GM12878 (cell line): ENCODE results near the gene THRAP3. TPM values are rescaled to one million over a fixed set of nuclear protein-coding genes. Genes with fewer than 3 reads are reported as not detected.

Experiments used
- ATAC-seq: fragments of 200-7000 bp; cut with Tn5 transposase; 3 replicates; pipeline ENCODE4 v1.9.1; 2020; ENCODE audit warnings: mild to moderate bottlenecking, moderate library complexity
- Bru-seq: library from RNA; stranded (reverse); fragments of 400-500 nt; gene quantifications from one replicate; lab custom pipeline; 2021; lab: Mats Ljungman, UMichigan
- BruChase-seq, 2 experiments: library from RNA; stranded (reverse); fragments of 400-500 nt; gene quantifications; one replicate each; lab custom pipeline; 2021; lab: Mats Ljungman, UMichigan
- BruUV-seq: library from RNA; stranded (reverse); fragments of 400-500 nt; replicated peaks from 2 replicates; lab custom pipeline; 2021; lab: Mats Ljungman, UMichigan
- CTCF ChIA-PET: fragments of 300-600 bp; sonication (Branson Sonifier 250); formaldehyde crosslinking; extraction: SDS; loops from one replicate; lab custom pipeline; 2021; ENCODE audit warnings: inconsistent platforms; lab: Yijun Ruan, JAX
- POLR2A ChIA-PET: fragments of 350-600 bp; formaldehyde crosslinking; extraction: SDS; loops from one replicate; lab custom pipeline; 2021; ENCODE audit warnings: inconsistent platforms; lab: Charles Lee
- RAD21 ChIA-PET: fragments of 300-600 bp; sonication (Branson Sonifier 250); formaldehyde crosslinking; loops from one replicate; lab custom pipeline; 2023; ENCODE audit warnings: antibody characterized with exemption; ENCODE audit not compliant: unreplicated experiment; lab: Charles Lee
- SMC1A ChIA-PET: fragments of 300-600 bp; sonication (Branson Sonifier 250); formaldehyde crosslinking; loops from one replicate; lab custom pipeline; 2023; ENCODE audit not compliant: unreplicated experiment, uncharacterized antibody; lab: Charles Lee
- DNase-seq: peaks from one replicate; pipeline ENCODE4 v3.0.0-alpha.2; 2011; ENCODE audit warnings: low read depth, low spot score
- FAIRE-seq: peaks from 3 replicates; lab custom pipeline; 2011; peaks lifted over from hg19 to GRCh38; lab: Jason Lieb, UNC
- H2AFZ ChIP-seq: 2 replicates; pipeline ENCODE4 v1.6.0; 2011; ENCODE audit warnings: low read depth, low read length, control low read depth; ENCODE audit not compliant: control insufficient read depth
- H3K27ac ChIP-seq: 2 replicates; pipeline ENCODE4 v1.5.1; 2011; ENCODE audit warnings: control low read depth; ENCODE audit not compliant: control insufficient read depth, insufficient read depth
- H3K27me3 ChIP-seq, 2 experiments: replicated peaks in 1 of 2; 2 replicates each; pipeline versions ENCODE4 v1.6.0 to v1.6.1; 2011; ENCODE audit warnings: low read length in 1 of 2; ENCODE audit not compliant: control insufficient read depth in 2 of 2, insufficient read depth in 2 of 2
- H3K36me3 ChIP-seq, 2 experiments: 2 replicates each; pipeline ENCODE4 v1.5.1; 2011; ENCODE audit warnings: low read length in 1 of 2; ENCODE audit not compliant: control insufficient read depth in 2 of 2, insufficient read depth in 2 of 2
- H3K4me1 ChIP-seq: 2 replicates; pipeline ENCODE4 v1.6.1; 2011; ENCODE audit warnings: mild to moderate bottlenecking, low read length, moderate library complexity, mixed read lengths; ENCODE audit not compliant: control insufficient read depth, insufficient read depth
- H3K4me2 ChIP-seq: 2 replicates; pipeline ENCODE4 v1.6.0; 2011; ENCODE audit warnings: control low read depth; ENCODE audit not compliant: control insufficient read depth, insufficient read depth
- H3K4me3 ChIP-seq: fragments of 200-600 bp; sonication (generic); 2 replicates; pipeline ENCODE4 v1.5.1; 2016
- H3K79me2 ChIP-seq: 2 replicates; pipeline ENCODE4 v1.6.0; 2011; ENCODE audit warnings: low read length; ENCODE audit not compliant: control insufficient read depth, insufficient read depth
- H3K9ac ChIP-seq: 2 replicates; pipeline ENCODE4 v1.8.0; 2011; ENCODE audit warnings: low read length, control low read depth, mixed read lengths; ENCODE audit not compliant: control insufficient read depth, insufficient read depth
- H3K9me3 ChIP-seq: replicated peaks from 3 replicates; pipeline ENCODE4 v1.5.1; 2011; ENCODE audit warnings: mild to moderate bottlenecking, low read length; ENCODE audit not compliant: control insufficient read depth, insufficient read depth
- H4K20me1 ChIP-seq: 2 replicates; pipeline ENCODE4 v1.6.0; 2011; ENCODE audit not compliant: control insufficient read depth, insufficient read depth
- CHD4 ChIP-seq: fragments of 200-600 bp; sonication (generic); IDR thresholded peaks from 2 replicates; pipeline ENCODE4 v1.6.1; 2016; ENCODE audit warnings: mild to moderate bottlenecking
- CREB1 ChIP-seq: IDR thresholded peaks from 2 replicates; pipeline ENCODE4 v1.6.1; 2012; ENCODE audit warnings: low read depth, mild to moderate bottlenecking, inconsistent platforms
- HDAC2 ChIP-seq: fragments of 200-600 bp; sonication (generic); IDR thresholded peaks from 2 replicates; pipeline ENCODE4 v1.6.1; 2017
- HSF1 ChIP-seq: fragments of 150-350 bp; IDR thresholded peaks from 2 replicates; pipeline ENCODE4 v1.6.1; 2014; ENCODE audit warnings: mild to moderate bottlenecking, low read depth, low read length
- LARP7 ChIP-seq: fragments of 450-650 bp; IDR thresholded peaks from 2 replicates; pipeline ENCODE4 v1.6.1; 2017; ENCODE audit warnings: mild to moderate bottlenecking
- PAX8 ChIP-seq: fragments of 450-650 bp; IDR thresholded peaks from 2 replicates; pipeline ENCODE4 v1.6.1; 2017; ENCODE audit warnings: mild to moderate bottlenecking, moderate library complexity
- POLR2AphosphoS2 ChIP-seq: IDR thresholded peaks from 2 replicates; pipeline ENCODE4 v1.6.1; 2011; ENCODE audit warnings: low read depth, mild to moderate bottlenecking, low read length, improper control_type of control experiment, moderate library complexity
- RFX5 ChIP-seq: IDR thresholded peaks from 2 replicates; pipeline ENCODE4 v1.6.1; 2011; ENCODE audit warnings: low read depth, low read length, improper control_type of control experiment
- SMAD1 ChIP-seq: fragments of 450-650 bp; IDR thresholded peaks from 2 replicates; pipeline ENCODE4 v1.6.1; 2018; ENCODE audit warnings: mild to moderate bottlenecking, low read depth; ENCODE audit not compliant: partially characterized antibody
- ZNF207 ChIP-seq: fragments of 450-650 bp; IDR thresholded peaks from 2 replicates; pipeline ENCODE4 v1.6.1; 2014; ENCODE audit warnings: antibody characterized with exemption, mild to moderate bottlenecking, borderline replicate concordance
- ZNF384 ChIP-seq: IDR thresholded peaks from 2 replicates; pipeline ENCODE4 v1.6.1; 2012; ENCODE audit warnings: low read depth, mild to moderate bottlenecking, low read length, improper control_type of control experiment, borderline replicate concordance
- ZZZ3 ChIP-seq: IDR thresholded peaks from 2 replicates; pipeline ENCODE4 v1.6.1; 2011; ENCODE audit warnings: low read depth; ENCODE audit not compliant: control insufficient read depth, insufficient read length
- WGBS: methylation state at CpG from one replicate; pipeline ENCODE4 v1.1.6; 2016; ENCODE audit warnings: low lambda C conversion rate; ENCODE audit not compliant: insufficient replicate concordance, insufficient coverage; ENCODE audit errors: missing lambda C conversion rate; 5-methylcytosine and 5-hydroxymethylcytosine counted together
- in situ Hi-C: fragments of 300-500 bp; cut with MboI; formaldehyde crosslinking; loops from 9 replicates; pipeline ENCODE4 v1.14.3; 2018; ENCODE audit warnings: mixed read lengths
- intact Hi-C: fragments of 100-400 bp; cut with micrococcal nuclease; formaldehyde crosslinking; loops from one replicate; pipeline ENCODE4 v1.14.2; 2022; ENCODE audit not compliant: unreplicated experiment
- long read RNA-seq, 2 experiments: library from polyadenylated mRNA; unstranded; transcript quantifications; one replicate each; pipeline ENCODE4 v2.0.0, GENCODE V29; 2019 to 2020
- polyA minus RNA-seq, 3 experiments: library from RNA; depleted of rRNA, polyadenylated mRNA; stranded (reverse); fragments of >200 nt; gene quantifications; 2 replicates each; pipeline ENCODE4 v1.2.3, GENCODE V29; 2011
- polyA plus RNA-seq, 11 experiments: library from polyadenylated mRNA; depleted of rRNA in 4 of 11; unstranded in 6 of 11; stranded (reverse) in 5 of 11; fragments of >200 nt; fragmentation: Nextera tagmentation in 4 of 11; fragmentation: Illumina TruSeq in 1 of 11; extraction: Ambion mirVana in 4 of 11; extraction: Trizol in 1 of 11; gene quantifications; 1 replicate in 1 of 11; 2 replicates in 10 of 11; pipeline versions ENCODE4 v1.2.1 to v1.2.3, GENCODE V29; 2011 to 2016; ENCODE audit warnings: inconsistent platforms in 2 of 11, missing spikeins in 2 of 11, low read depth in 1 of 11
- total RNA-seq, 4 experiments: library from RNA; depleted of rRNA in 3 of 4; stranded (reverse); fragments of >200 nt in 3 of 4; fragmentation: Illumina TruSeq in 1 of 4; extraction: Trizol in 1 of 4; gene quantifications; 2 replicates each; pipeline versions ENCODE4 v1.2.1 to v1.2.3, GENCODE V29; 2013 to 2021
- TF ChIP-seq, protein P1 (sequence below): IDR thresholded peaks from 2 replicates; pipeline ENCODE4 v1.6.1; 2011; ENCODE audit warnings: mild to moderate bottlenecking, low read depth, low read length, moderate library complexity; ENCODE audit not compliant: insufficient replicate concordance

THRAP3 gene
- total RNA-seq (2013; cell fraction: nucleolus; rRNA removed), result 61.9 and 62.2 TPM in 2 replicates
- total RNA-seq (2014; rRNA removed), result 76.2 and 77.4 TPM in 2 replicates
- 146 and 149 TPM in 2 replicates for total RNA-seq (2014; rRNA removed; fragmentation: Illumina TruSeq; extraction: Trizol)
- 135 and 136 TPM in 2 replicates for total RNA-seq (2021)
- polyA plus RNA-seq (2011; ENCODE audit: low read depth), result 36.4 TPM
- polyA plus RNA-seq (2011; rRNA removed), result 98.0 and 109 TPM in 2 replicates
- polyA plus RNA-seq (2011; cell fraction: cytosol; rRNA removed), result 53.6 and 64.1 TPM in 2 replicates
- polyA plus RNA-seq (2011; cell fraction: nucleus; rRNA removed), result 57.5 and 60.4 TPM in 2 replicates
- polyA plus RNA-seq (2012), result 58.3 and 61.2 TPM in 2 replicates
- 153 and 173 TPM in 2 replicates for polyA plus RNA-seq (2014; fragmentation: Illumina TruSeq; extraction: Trizol)
- 100 to 1,000 TPM in 1 of 2 experiments, 10 to 100 TPM in 1; 76.3 to 173 TPM for polyA plus RNA-seq (2014; fragmentation: Nextera tagmentation; extraction: Ambion mirVana)
- polyA plus RNA-seq (2014; rRNA removed), result 80.0 and 96.9 TPM in 2 replicates
- 100 to 1,000 TPM; 135 to 151 TPM for polyA plus RNA-seq (2016; fragmentation: Nextera tagmentation; extraction: Ambion mirVana)
- polyA minus RNA-seq (2011; rRNA and poly(A)+ RNA removed), result 112 and 132 TPM in 2 replicates
- polyA minus RNA-seq (2011; cell fraction: cytosol; rRNA and poly(A)+ RNA removed), result 40.8 and 57.2 TPM in 2 replicates
- polyA minus RNA-seq (2011; cell fraction: nucleus; rRNA and poly(A)+ RNA removed), result 33.6 and 44.1 TPM in 2 replicates
- Bru-seq, nascent RNA, result percentile 89 among the genes with signal in this experiment
- percentile 96 among the genes with signal in this experiment for BruChase-seq, experiment 1, labeled RNA remaining after a 6-hour chase
- percentile 93 among the genes with signal in this experiment for BruChase-seq, experiment 2, labeled RNA remaining after a 2-hour chase
- long read RNA-seq, experiment 1, full-length matches to known transcripts, result 2 of 145 reads
- long read RNA-seq, experiment 1, partial matches to known transcripts, result 130 of 145 reads
- long read RNA-seq, experiment 1, other reads (novel, unspliced or antisense), result 13 of 145 reads
- long read RNA-seq, experiment 2, full-length matches to known transcripts, result 1 of 1,076 reads
- long read RNA-seq, experiment 2, partial matches to known transcripts, result 985 of 1,076 reads
- long read RNA-seq, experiment 2, other reads (novel, unspliced or antisense), result 90 of 1,076 reads

GRCh38 chr1:36223996-36224536 is at the start of gene THRAP3:
Gene THRAP3, plus strand, starts transcription at chr1:36224443. Its CDS starts 58,121 bp downstream, at chr1:36282564.
- ATAC-seq (peak; percentile 95), DNase-seq (peak; percentile 97), FAIRE-seq (peak; percentile 98)
- Histone ChIP-seq H3K27ac (peak within 1 kb of the TSS; percentile 88), H2AFZ (peak within 1 kb of the TSS; percentile 66), H3K4me1 (peaks cover 7% of the 10 kb centered on the region; the same call in 1 of the 2 replicates), H3K27me3 (no peaks in the 10 kb centered on the region), H4K20me1 (0 out of 2 replicates have a peak, but pooled peaks cover 4% of the 10 kb centered on the region), H3K79me2 (peaks cover 46% of the 10 kb centered on the region), H3K36me3 (peaks cover 2 to 5% of the 10 kb centered on the region in 2 experiments; a peak in 1 of 4 replicates), H3K9me3 (no peaks in the 10 kb centered on the region), H3K4me2 (peak within 1 kb of the TSS; percentile 91), H3K9ac (peak within 1 kb of the TSS; percentile 91), H3K4me3 (peak within 1 kb of the TSS; percentile 95)
- ChIA-PET POLR2A (interaction anchor here (0.6 to 3.7 kb wide), 23 partner anchors 12 to 293 kb away, joined by 3 to 23 read pairs (median 5); partner anchors contain the start of genes AGO3, LSM10, MAP7D1 and SH3D21), SMC1A (interaction anchor here (0.9 to 2.7 kb wide), 13 partner anchors 13 to 198 kb away, joined by 3 to 27 read pairs (median 5); partner anchors contain the start of genes MAP7D1 and TRAPPC3), CTCF (interaction anchor here (0.5 to 4.4 kb wide), 9 partner anchors 26 to 127 kb away, joined by 3 to 29 read pairs (median 4); partner anchors contain the start of gene TRAPPC3), RAD21 (interaction anchor here (0.6 to 3.8 kb wide), 16 partner anchors 13 to 226 kb away, joined by 3 to 54 read pairs (median 4); partner anchors contain the start of genes OSCP1, SH3D21 and TRAPPC3)
- in situ Hi-C loops (no loop called here), intact Hi-C loops (loop anchor here (1.0 to 10.0 kb wide), 2 partner anchors 75 to 161 kb away; partner anchors contain the start of genes STK40 and TRAPPC3)
- under 1% methylated on average over 45 of the region's 45 CpGs for WGBS
- no TSS peak for BruUV-seq
- no peak for TF ChIP-seq HSF1
- TF ChIP-seq, protein P1, sequence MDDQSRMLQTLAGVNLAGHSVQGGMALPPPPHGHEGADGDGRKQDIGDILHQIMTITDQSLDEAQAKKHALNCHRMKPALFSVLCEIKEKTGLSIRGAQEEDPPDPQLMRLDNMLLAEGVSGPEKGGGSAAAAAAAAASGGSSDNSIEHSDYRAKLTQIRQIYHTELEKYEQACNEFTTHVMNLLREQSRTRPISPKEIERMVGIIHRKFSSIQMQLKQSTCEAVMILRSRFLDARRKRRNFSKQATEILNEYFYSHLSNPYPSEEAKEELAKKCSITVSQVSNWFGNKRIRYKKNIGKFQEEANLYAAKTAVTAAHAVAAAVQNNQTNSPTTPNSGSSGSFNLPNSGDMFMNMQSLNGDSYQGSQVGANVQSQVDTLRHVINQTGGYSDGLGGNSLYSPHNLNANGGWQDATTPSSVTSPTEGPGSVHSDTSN, result no peak
- TF ChIP-seq ZNF384, result no peak
- TF ChIP-seq CREB1, result peak; percentile 97
- no peak for TF ChIP-seq ZZZ3
- TF ChIP-seq POLR2AphosphoS2, result peak; percentile 77
- no peak for TF ChIP-seq PAX8
- peak; percentile 63 for TF ChIP-seq RFX5
- peak; percentile 25; the same call in 1 of the 2 replicates for TF ChIP-seq LARP7
- no peak for TF ChIP-seq CHD4
- peak; percentile 68 for TF ChIP-seq ZNF207
- TF ChIP-seq HDAC2, result no peak
- no peak for TF ChIP-seq SMAD1
